Epithelial cell of proximal tubule (primary cell): ENCODE data around the gene KLHL36. TPM values are rescaled to one million over a fixed set of nuclear protein-coding genes. Genes with fewer than 3 reads are reported as not detected.

Experiments used
- DNase-seq: peaks from one replicate; pipeline ENCODE4 v3.0.0-alpha.2; 2011; ENCODE audit warnings: low read depth
- H3K4me3 ChIP-seq: 2 replicates; pipeline ENCODE4 v1.5.1; 2011; ENCODE audit warnings: low read depth, mild to moderate bottlenecking, low read length
- total RNA-seq: library from RNA; depleted of rRNA; stranded (reverse); fragments of >200 nt; gene quantifications from 2 replicates; pipeline ENCODE4 v1.2.3, GENCODE V29; 2015
- TF ChIP-seq, protein P1 (sequence below): conservative IDR thresholded peaks from 2 replicates; pipeline ENCODE4 v1.5.1; 2012; ENCODE audit warnings: low read depth, mild to moderate bottlenecking, low read length

KLHL36 gene
- total RNA-seq, 1 donor from 2014 or later = 65.7 TPM

DNA sequence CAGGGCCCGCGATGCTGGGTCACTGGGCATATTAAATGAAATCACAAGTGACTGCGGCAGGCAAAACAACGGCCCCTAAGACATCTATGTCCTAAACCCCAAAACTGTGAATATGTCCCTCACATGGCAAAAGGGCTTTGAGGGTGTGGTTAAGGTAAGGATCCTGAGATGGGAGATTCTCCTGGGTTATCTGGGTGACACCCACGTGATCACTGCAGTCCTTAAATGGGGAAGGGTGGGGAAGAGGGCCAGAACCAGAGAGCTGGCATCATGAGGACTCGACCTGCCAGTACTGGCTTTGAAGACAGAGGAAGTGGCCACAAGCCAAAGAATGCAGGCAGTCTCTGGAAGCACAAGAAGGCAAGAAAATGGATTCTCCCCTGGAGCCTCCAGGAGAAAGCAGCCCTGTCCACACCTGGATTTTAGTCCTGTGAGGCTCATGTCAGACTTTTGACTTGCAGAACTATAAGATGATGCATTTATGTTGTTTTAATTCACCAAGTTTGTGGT lies 42.9 kb upstream of the KLHL36 start:
- H3K4me3 ChIP-seq = no peak overlapping the region
- no peak for DNase-seq
- TF ChIP-seq, protein P1, sequence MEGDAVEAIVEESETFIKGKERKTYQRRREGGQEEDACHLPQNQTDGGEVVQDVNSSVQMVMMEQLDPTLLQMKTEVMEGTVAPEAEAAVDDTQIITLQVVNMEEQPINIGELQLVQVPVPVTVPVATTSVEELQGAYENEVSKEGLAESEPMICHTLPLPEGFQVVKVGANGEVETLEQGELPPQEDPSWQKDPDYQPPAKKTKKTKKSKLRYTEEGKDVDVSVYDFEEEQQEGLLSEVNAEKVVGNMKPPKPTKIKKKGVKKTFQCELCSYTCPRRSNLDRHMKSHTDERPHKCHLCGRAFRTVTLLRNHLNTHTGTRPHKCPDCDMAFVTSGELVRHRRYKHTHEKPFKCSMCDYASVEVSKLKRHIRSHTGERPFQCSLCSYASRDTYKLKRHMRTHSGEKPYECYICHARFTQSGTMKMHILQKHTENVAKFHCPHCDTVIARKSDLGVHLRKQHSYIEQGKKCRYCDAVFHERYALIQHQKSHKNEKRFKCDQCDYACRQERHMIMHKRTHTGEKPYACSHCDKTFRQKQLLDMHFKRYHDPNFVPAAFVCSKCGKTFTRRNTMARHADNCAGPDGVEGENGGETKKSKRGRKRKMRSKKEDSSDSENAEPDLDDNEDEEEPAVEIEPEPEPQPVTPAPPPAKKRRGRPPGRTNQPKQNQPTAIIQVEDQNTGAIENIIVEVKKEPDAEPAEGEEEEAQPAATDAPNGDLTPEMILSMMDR = no peak

DNA sequence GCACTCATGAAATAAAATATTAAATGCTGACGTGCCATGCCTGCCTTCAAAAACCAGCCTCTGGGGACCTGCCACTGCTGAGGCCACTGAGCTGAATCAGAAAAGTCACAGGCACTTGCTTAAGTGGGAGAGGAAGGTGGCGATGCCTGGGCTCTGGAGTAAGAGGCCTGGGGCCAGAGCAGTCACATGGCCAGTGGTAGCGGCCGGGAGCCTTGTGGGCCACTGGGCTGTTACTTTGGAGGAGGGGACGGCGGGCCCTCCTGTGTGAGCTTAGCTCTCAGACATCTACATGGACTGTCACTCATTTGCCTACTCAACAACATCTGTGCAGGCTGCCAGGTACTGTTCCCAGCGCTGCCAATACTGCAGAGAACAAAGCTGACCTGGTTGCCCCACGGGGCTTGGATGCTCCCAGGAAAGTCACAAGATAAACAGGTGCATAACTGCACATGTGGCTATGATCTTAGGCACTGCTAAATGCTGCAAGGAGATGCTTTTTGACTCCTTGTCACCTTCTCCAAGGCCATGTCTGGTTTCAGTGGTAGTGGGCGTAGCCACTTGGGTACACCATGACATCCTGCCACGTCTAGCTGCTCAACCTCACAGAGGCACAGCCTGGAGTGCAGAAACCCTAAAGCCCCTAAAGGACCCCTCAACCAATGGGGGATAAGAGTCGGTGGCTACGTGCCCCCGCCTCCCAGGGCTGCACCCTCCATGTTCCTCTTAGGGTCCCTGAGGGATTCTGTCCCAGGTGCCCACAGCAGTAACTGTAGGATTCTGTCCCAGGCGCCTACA lies 42.0 kb upstream of the KLHL36 start:
- no peak for DNase-seq
- TF ChIP-seq, protein P1 = no peak
- no peak overlapping the region for H3K4me3 ChIP-seq

DNA sequence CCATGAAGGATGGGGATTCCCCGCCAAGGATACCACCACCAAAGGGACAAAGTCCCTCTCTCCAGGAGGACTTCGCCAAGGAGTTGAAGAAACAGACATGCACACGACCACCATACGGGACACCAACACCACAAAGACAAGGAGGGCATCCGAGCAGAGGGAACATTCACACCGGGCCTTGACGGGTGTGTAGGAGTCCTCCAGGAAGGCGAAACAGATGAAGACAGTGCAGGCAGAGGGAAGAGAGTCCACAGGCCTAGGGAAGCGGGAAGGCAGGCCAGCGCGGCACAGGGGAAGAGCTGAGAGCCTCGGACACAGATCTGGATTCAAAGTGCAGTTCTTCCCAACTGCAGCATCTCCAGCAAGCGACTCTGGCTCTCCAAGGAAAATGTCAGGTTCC lies 41.2 kb upstream of the KLHL36 start:
- no peak overlapping the region for H3K4me3 ChIP-seq
- TF ChIP-seq, protein P1 = no peak
- DNase-seq = no peak

DNA sequence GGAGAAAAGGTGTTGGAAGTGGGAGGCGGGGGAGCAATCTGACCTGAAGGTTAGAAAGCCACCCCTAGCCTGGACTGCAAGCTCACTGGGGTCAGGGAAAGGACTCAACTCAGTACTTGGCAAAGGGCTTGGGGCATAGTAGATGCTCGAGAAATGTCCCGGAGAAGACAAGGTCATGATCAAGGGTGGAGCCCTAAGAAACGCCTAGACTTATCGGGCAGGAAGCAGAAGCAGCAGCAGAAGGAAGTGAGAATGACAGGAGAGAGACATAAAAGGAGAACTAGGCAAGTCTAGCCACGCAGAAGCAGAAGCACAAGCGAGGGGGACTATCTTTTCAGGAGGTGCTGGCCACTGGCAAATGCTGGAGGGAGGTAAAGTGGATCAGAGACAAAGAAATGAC lies 40.6 kb upstream of the KLHL36 start:
- TF ChIP-seq, protein P1 = no peak
- no peak for DNase-seq
- no peak overlapping the region for H3K4me3 ChIP-seq

DNA sequence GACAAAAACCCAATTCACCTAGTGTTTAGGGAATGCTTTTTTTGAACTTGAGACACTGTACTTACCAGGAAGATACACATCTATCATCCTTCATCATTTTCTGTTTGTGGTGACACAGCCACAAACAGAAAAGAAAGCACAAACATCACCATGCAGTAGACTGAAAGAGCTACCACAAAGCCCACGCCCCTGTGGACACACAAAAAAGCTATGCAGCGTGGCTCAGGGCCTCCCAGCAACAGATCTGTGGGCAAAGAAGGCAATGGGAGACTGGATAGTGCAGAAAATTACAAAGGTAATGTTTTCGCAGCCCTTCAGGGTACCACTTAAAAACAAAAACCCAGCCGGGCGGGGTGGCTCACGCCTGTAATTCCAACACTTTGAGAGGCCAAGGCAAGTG lies 40.0 kb upstream of the KLHL36 start:
- H3K4me3 ChIP-seq = no peak overlapping the region
- TF ChIP-seq, protein P1 = no peak
- DNase-seq = no peak

DNA sequence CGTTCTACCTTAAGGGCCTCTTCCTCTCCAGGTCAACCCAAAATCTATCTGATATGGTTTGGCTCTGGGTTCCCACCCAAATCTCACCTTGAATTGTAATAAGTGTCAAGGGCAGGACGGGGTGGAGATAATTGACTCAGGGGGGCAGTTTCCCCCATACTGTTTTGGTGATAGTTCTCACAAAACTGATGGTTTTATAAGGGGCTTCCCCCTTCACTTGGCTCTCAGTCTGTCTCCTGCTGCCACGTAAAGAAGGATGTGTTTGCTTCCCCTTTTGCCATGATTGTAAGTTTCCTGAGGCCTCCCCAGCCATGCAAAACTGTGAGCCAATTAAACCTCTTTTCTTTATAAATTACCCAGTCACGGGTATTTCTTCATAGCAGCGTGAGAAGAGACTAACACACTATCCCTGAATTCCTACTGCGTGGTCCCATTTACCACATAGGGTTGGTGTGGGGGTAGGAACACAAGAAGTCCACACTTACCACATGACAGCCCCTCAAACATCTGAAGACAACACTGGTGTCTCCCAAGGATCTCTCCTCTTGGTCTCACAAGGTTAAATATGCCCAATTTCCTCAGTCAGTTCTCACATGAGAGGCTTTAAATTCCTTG lies 38.6 kb upstream of the KLHL36 start:
- no peak overlapping the region for H3K4me3 ChIP-seq
- TF ChIP-seq, protein P1 = no peak
- no peak for DNase-seq

DNA sequence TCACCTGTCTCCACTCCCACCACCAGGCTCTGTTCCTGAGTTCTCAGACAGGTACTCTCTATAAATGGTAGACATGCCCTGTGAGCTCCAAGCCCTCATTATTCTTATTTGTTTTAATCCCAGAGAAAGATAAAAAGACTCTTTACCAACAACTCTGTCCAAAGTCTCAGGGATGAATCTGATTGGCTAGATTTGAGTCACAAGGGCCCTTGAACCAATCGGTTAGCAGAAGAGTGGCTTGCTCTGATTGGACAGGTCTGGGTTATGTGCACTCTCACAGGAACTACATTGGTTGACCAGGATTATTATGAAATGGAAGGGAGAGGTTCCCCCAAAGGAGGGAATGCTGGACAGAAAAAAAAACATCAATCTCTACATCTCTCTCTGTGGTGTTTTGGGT lies 37.9 kb upstream of the KLHL36 start:
- TF ChIP-seq, protein P1 = no peak
- DNase-seq = no peak
- no peak overlapping the region for H3K4me3 ChIP-seq
